ENCODE data around the gene SLC22A23. TPM values are rescaled to one million over a fixed set of nuclear protein-coding genes. Genes with fewer than 3 reads are reported as not detected.
A peak's percentile ranks its signal among the peaks of the same experiment; 100 is the strongest.

Gene SLC22A23
- total RNA-seq, 4 donors from 2014 or later: 26.6 to 42.6 (median 37.6) TPM

GRCh38 chr6:3290149-3290930 is 166.5 kb downstream of the SLC22A23 start:
- H3K36me3 ChIP-seq: peaks cover 0 to 89% (median 0%) of the 10 kb centered on the region in 3 donors
- WGBS, 2 donors: 86 to 95% methylated on average over 14 to 15 of the region's 15 CpGs
- intact Hi-C loops (cut with DNase I): no loop called here

GRCh38 chr6:3289664-3290055 is 167.2 kb downstream of the SLC22A23 start:
- no peak for DNase-seq
- peaks cover 0 to 89% (median 0%) of the 10 kb centered on the region in 3 donors for H3K36me3 ChIP-seq
- peaks cover 4 to 19% (median 7%) of the 10 kb centered on the region in 3 donors for H3K4me1 ChIP-seq
- WGBS, 2 donors: 78 to 89% methylated on average over 5 to 7 of the region's 7 CpGs
- no peaks in the 10 kb centered on the region for H3K9me3 ChIP-seq
- intact Hi-C loops (cut with DNase I): loop anchor here (10.0 kb wide), 1 partner anchor 155 kb away; no protein-coding TSS in a partner anchor
- H3K27me3 ChIP-seq: no peaks in the 10 kb centered on the region
- no peak overlapping the region for H3K4me3 ChIP-seq
- no peak overlapping the region for H3K27ac ChIP-seq
- TF ChIP-seq POLR2A (IDR thresholded peaks at IDR 0.05) (no peak), CTCF (IDR thresholded peaks at IDR 0.05) (no peak)

More at GRCh38 chr6:3290149-3290930, 166.5 kb downstream of the SLC22A23 start:
- H3K4me1 ChIP-seq: peaks cover 4 to 19% (median 7%) of the 10 kb centered on the region in 3 donors
- H3K27me3 ChIP-seq: no peaks in the 10 kb centered on the region
- no peaks in the 10 kb centered on the region for H3K9me3 ChIP-seq
- no peak overlapping the region for H3K27ac ChIP-seq
- DNase-seq: no peak
- H3K4me3 ChIP-seq: no peak overlapping the region
- TF ChIP-seq POLR2A (IDR thresholded peaks at IDR 0.05) (no peak), CTCF (IDR thresholded peaks at IDR 0.05) (no peak)

GRCh38 chr6:3288711-3289663 is 167.9 kb downstream of the SLC22A23 start:
- no peak overlapping the region for H3K4me3 ChIP-seq
- DNase-seq: no peak
- no peaks in the 10 kb centered on the region for H3K9me3 ChIP-seq
- no peaks in the 10 kb centered on the region for H3K27me3 ChIP-seq
- H3K27ac ChIP-seq: peak overlapping the region in 1 of 4 donors; percentile 3
- H3K4me1 ChIP-seq: peaks cover 4 to 19% (median 7%) of the 10 kb centered on the region in 3 donors
- 80 to 90% methylated on average over 2 to 11 of the region's 21 CpGs for WGBS, 2 donors
- intact Hi-C loops (cut with DNase I): loop anchor here (10.0 kb wide), 1 partner anchor 156 kb away; no protein-coding TSS in a partner anchor
- H3K36me3 ChIP-seq: peaks cover 0 to 89% (median under 1%) of the 10 kb centered on the region in 3 donors
- TF ChIP-seq POLR2A (IDR thresholded peaks at IDR 0.05): no peak
- TF ChIP-seq CTCF (IDR thresholded peaks at IDR 0.05): no peak

GRCh38 chr6:3287976-3288707 is 168.7 kb downstream of the SLC22A23 start:
- TF ChIP-seq POLR2A (IDR thresholded peaks at IDR 0.05) (no peak), CTCF (IDR thresholded peaks at IDR 0.05) (no peak)
- Histone ChIP-seq H3K9me3 (no peaks in the 10 kb centered on the region), H3K27ac (peak overlapping the region in 2 of 4 donors; percentile 10 to 14), H3K4me3 (no peak overlapping the region), H3K36me3 (peaks cover 0 to 89% (median 7%) of the 10 kb centered on the region in 3 donors), H3K27me3 (no peaks in the 10 kb centered on the region), H3K4me1 (peaks cover 4 to 21% (median 7%) of the 10 kb centered on the region in 3 donors)
- no peak for DNase-seq
- WGBS, 2 donors: 65 to 72% methylated on average over 11 to 13 of the region's 17 CpGs
- intact Hi-C loops (cut with DNase I): loop anchor here (10.0 kb wide), 1 partner anchor 157 kb away; no protein-coding TSS in a partner anchor
